Body of pancreas (tissue), 4 donors: Measurements from ENCODE around the gene KIAA1328. TPM values are rescaled to one million over a fixed set of nuclear protein-coding genes. Genes with fewer than 3 reads are reported as not detected.
A peak's percentile ranks its signal among the peaks of the same experiment; 100 is the strongest.

Source experiments
- ATAC-seq: fragments of 150-250 bp; one replicate; pipeline ENCODE4 v1.9.1; 2016
- DNase-seq, 4 donors: peaks; one replicate each; pipeline ENCODE4 v3.0.0-alpha.2; 2019
- H3K27ac ChIP-seq, 4 donors: fragments of 200-600 bp; sonication (generic); 1 replicate in 3 of 4; 2 replicates in 1 of 4; pipeline versions ENCODE4 v1.5.1 to v1.6.1; 2016 to 2019; ENCODE audit warnings: mild to moderate bottlenecking in 1 of 4, mixed read lengths in 1 of 4, moderate library complexity in 1 of 4
- H3K27me3 ChIP-seq, 2 donors: fragments of 200-600 bp; sonication (generic); one replicate each; pipeline ENCODE4 v1.6.0; 2016; ENCODE audit warnings: mild to moderate bottlenecking in 1 of 2
- H3K36me3 ChIP-seq, 2 donors: fragments of 200-600 bp; sonication (generic); replicated peaks in 1 of 2; 2 replicates each; pipeline ENCODE4 v1.5.1; 2016; ENCODE audit warnings: low read depth in 2 of 2; ENCODE audit not compliant: insufficient read depth in 1 of 2
- H3K4me1 ChIP-seq: fragments of 200-600 bp; sonication (generic); one replicate; pipeline ENCODE4 v1.6.0; 2016
- H3K4me3 ChIP-seq, 2 donors: fragments of 200-600 bp; sonication (generic); 1 replicate in 1 of 2; 2 replicates in 1 of 2; pipeline ENCODE4 v1.5.1; 2016 to 2019
- H3K9me3 ChIP-seq, 3 donors: fragments of 200-600 bp; sonication (generic); 1 replicate in 2 of 3; 2 replicates in 1 of 3; pipeline ENCODE4 v1.5.1; 2016
- POLR2A ChIP-seq, 3 donors: fragments of 450-650 bp; IDR thresholded peaks; one replicate each; pipeline ENCODE4 v1.6.1; 2016; ENCODE audit warnings: antibody characterized with exemption in 3 of 3, mild to moderate bottlenecking in 2 of 3
- WGBS, 2 donors: methylation state at CpG; one replicate each; pipeline ENCODE4 v1.1.5; 2017; 5-methylcytosine and 5-hydroxymethylcytosine counted together
- intact Hi-C: fragments of 100-400 bp; cut with DNase I; formaldehyde crosslinking; loops from one replicate; pipeline ENCODE4 v1.15.1; 2023
- total RNA-seq, 2 donors: library from RNA; depleted of rRNA; stranded (reverse); fragments of >200 nt; gene quantifications; one replicate each; pipeline ENCODE4 v1.1.0, GENCODE V29; 2016
- TF ChIP-seq, protein P1 (sequence below), 7 experiments: fragments of 450-650 bp in 4 of 7; fragments of 200-600 bp in 3 of 7; sonication (generic) in 3 of 7; IDR thresholded peaks; one replicate each; pipeline ENCODE4 v1.5.1; 2016 to 2019; ENCODE audit warnings: antibody characterized with exemption in 7 of 7

The KIAA1328 gene
- total RNA-seq, 2 donors from 2014 or later: 10.9 to 21.8 TPM

DNA sequence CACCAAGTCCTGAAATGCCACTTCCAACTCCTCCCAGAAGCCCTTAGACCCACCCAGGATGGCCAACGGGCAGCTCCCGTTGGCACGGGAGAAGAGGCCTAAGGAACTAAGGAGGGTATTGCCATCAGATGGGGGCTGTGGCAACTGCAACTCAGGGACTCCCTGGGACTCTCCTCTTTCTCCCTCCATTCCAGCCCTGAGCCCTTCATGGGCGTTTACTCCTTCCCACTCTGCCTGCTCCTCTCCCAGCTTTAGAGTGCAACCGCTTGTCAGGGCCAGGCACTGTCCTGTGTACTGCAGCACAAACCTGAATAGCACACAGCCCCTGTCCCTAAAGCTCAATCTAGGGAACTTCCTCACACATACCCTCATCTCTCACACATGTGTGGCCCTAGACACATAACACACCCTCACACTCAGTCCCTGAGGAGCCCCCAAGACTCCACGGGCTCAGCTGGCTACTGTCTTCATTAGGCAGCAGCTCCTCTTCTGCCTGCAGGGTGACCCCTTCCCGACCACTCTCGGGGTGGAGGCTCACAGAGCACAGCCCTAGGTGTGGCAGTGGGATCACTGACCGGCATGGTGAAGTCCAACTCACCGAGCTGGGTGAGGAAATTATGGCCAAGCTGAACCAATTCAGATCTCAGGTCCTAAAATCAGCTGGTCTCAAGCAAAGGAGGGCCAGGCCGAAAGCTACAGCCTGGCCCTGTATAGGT is 420.4 kb downstream of the KIAA1328 start:
- no peak overlapping the region for H3K4me3 ChIP-seq
- no peak overlapping the region for H3K27ac ChIP-seq
- H3K4me1 ChIP-seq: peaks cover 15% of the 10 kb centered on the region
- DNase-seq (no peak), ATAC-seq (no peak)
- WGBS, 2 donors: 85 to 88% methylated on average over 9 to 11 of the region's 11 CpGs
- no peak for TF ChIP-seq POLR2A (IDR thresholded peaks at IDR 0.05)
- TF ChIP-seq, protein P1, sequence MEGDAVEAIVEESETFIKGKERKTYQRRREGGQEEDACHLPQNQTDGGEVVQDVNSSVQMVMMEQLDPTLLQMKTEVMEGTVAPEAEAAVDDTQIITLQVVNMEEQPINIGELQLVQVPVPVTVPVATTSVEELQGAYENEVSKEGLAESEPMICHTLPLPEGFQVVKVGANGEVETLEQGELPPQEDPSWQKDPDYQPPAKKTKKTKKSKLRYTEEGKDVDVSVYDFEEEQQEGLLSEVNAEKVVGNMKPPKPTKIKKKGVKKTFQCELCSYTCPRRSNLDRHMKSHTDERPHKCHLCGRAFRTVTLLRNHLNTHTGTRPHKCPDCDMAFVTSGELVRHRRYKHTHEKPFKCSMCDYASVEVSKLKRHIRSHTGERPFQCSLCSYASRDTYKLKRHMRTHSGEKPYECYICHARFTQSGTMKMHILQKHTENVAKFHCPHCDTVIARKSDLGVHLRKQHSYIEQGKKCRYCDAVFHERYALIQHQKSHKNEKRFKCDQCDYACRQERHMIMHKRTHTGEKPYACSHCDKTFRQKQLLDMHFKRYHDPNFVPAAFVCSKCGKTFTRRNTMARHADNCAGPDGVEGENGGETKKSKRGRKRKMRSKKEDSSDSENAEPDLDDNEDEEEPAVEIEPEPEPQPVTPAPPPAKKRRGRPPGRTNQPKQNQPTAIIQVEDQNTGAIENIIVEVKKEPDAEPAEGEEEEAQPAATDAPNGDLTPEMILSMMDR (IDR thresholded peaks at IDR 0.05): no peak
- intact Hi-C loops: no loop called here
- no peaks in the 10 kb centered on the region for H3K27me3 ChIP-seq
- H3K9me3 ChIP-seq: no peaks in the 10 kb centered on the region
- no peaks in the 10 kb centered on the region for H3K36me3 ChIP-seq

GRCh38 chr18:37249895-37250618 is 421.1 kb downstream of the KIAA1328 start:
- H3K9me3 ChIP-seq: no peaks in the 10 kb centered on the region
- H3K36me3 ChIP-seq: no peaks in the 10 kb centered on the region
- DNase-seq (no peak), ATAC-seq (no peak)
- no peaks in the 10 kb centered on the region for H3K27me3 ChIP-seq
- no peak overlapping the region for H3K27ac ChIP-seq
- H3K4me3 ChIP-seq: no peak overlapping the region
- intact Hi-C loops: no loop called here
- 88 to 93% methylated on average over 6 of the region's 6 CpGs for WGBS, 2 donors
- peaks cover 18% of the 10 kb centered on the region for H3K4me1 ChIP-seq
- no peak for TF ChIP-seq POLR2A (IDR thresholded peaks at IDR 0.05)
- TF ChIP-seq, protein P1 (IDR thresholded peaks at IDR 0.05): no peak

DNA sequence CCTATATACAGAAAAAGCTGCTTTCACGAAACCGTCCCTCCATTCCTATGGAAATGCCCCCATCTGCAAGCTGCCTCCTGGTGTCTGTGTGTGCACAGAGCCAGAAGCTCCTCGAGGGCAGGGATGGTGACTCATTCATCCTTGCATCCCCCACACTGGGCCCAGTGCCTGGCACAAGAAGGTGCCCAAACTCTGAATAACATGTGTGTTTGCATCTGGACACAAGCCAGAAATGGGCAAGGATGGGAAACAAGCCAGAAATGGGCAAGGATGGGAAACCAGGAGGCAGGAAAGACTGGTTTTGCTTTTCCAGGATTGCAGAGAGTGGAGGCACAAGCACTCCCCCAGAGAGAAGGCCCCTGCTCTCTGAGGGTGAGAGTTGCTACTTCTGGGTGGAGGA is 422.8 kb downstream of the KIAA1328 start:
- Histone ChIP-seq H3K36me3 (no peaks in the 10 kb centered on the region), H3K27ac (no peak overlapping the region), H3K27me3 (no peaks in the 10 kb centered on the region), H3K4me1 (peaks cover 18% of the 10 kb centered on the region), H3K9me3 (no peaks in the 10 kb centered on the region), H3K4me3 (no peak overlapping the region)
- 64 to 65% methylated on average over 3 of the region's 3 CpGs for WGBS, 2 donors
- intact Hi-C loops: no loop called here
- TF ChIP-seq POLR2A (IDR thresholded peaks at IDR 0.05): no peak
- TF ChIP-seq, protein P1 (IDR thresholded peaks at IDR 0.05): no peak
- DNase-seq (peak; percentile 11 to 68 (median 35)), ATAC-seq (no peak)

DNA sequence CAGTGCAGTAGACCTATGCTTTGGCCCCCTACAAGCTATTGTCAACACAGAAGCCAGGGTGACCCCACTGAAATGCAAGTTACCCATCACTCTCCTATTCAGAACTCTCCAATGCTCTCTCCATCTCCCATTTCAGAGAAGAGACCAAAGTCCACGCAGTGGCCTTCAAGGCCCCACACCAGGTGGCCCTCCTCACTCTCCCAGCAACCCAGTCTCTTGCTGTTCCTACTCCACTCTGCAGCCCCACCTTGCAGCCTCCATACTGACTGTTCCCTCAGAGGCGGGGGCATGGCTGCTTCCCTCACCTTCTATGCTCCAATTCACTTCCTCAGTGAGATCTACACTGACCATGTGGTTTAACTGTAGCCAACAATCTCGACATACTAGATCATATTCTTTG is 423.4 kb downstream of the KIAA1328 start:
- TF ChIP-seq, protein P1 (IDR thresholded peaks at IDR 0.05): no peak
- TF ChIP-seq POLR2A (IDR thresholded peaks at IDR 0.05): no peak
- WGBS, 2 donors: 59 to 73% methylated on average over 3 of the region's 3 CpGs
- no peak overlapping the region for H3K27ac ChIP-seq
- H3K27me3 ChIP-seq: no peaks in the 10 kb centered on the region
- H3K36me3 ChIP-seq: no peaks in the 10 kb centered on the region
- ATAC-seq (no peak), DNase-seq (peak in 1 of 4 donors; percentile 13)
- peaks cover 18% of the 10 kb centered on the region for H3K4me1 ChIP-seq
- intact Hi-C loops: no loop called here
- H3K4me3 ChIP-seq: no peak overlapping the region
- H3K9me3 ChIP-seq: no peaks in the 10 kb centered on the region
